Lower lobe of right lung (tissue), 2 donors: ENCODE results near the gene RAG1. TPM values are rescaled to one million over a fixed set of nuclear protein-coding genes. Genes with fewer than 3 reads are reported as not detected.

Source experiments
- ATAC-seq, 2 donors: fragments of 200-7000 bp; cut with Tn5 transposase; one replicate each; pipeline ENCODE4 v1.9.1; 2020 to 2022; ENCODE audit warnings: mild to moderate bottlenecking in 2 of 2, moderate library complexity in 2 of 2
- DNase-seq: peaks from one replicate; pipeline ENCODE4 v3.0.0-alpha.2; 2020
- H3K27ac ChIP-seq: fragments of 200-600 bp; one replicate; pipeline ENCODE4 v1.8.0; 2022
- H3K27me3 ChIP-seq: fragments of 200-600 bp; one replicate; pipeline ENCODE4 v1.8.0; 2022; ENCODE audit warnings: low read depth
- H3K36me3 ChIP-seq: fragments of 200-600 bp; one replicate; pipeline ENCODE4 v1.8.0; 2022; ENCODE audit warnings: mild to moderate bottlenecking
- H3K4me1 ChIP-seq: fragments of 200-600 bp; one replicate; pipeline ENCODE4 v1.8.0; 2022
- H3K4me3 ChIP-seq: fragments of 200-600 bp; one replicate; pipeline ENCODE4 v1.8.0; 2022; ENCODE audit warnings: mild to moderate bottlenecking
- H3K9me3 ChIP-seq: fragments of 200-600 bp; one replicate; pipeline ENCODE4 v1.8.0; 2022
- intact Hi-C: fragments of 100-400 bp; cut with DNase I; formaldehyde crosslinking; loops from one replicate; pipeline ENCODE4 v1.11.0; 2022
- long read RNA-seq: library from polyadenylated mRNA; unstranded; transcript quantifications from one replicate; pipeline ENCODE4 v2.0.0, GENCODE V29; 2021
- total RNA-seq: library from RNA; stranded (reverse); fragmentation: NEBNext Ultra II Directional; extraction: Animal tissue kit (Norgen Biotek cat#: 25700); gene quantifications from one replicate; pipeline ENCODE4 v1.2.1, GENCODE V29; 2021
- TF ChIP-seq, protein P1 (sequence below): fragments of 200-600 bp; IDR thresholded peaks from one replicate; pipeline ENCODE4 v1.8.0; 2022; ENCODE audit warnings: antibody characterized with exemption, mild to moderate bottlenecking
- donor health status: DM: no; HTN: yes; CAD: no; lungs with severe emphysema.

RAG1 gene
- 1.3 TPM for total RNA-seq
- long read RNA-seq, partial matches to known transcripts = 0 of 3 reads
- long read RNA-seq, other reads (novel, unspliced or antisense) = 3 of 3 reads

DNA sequence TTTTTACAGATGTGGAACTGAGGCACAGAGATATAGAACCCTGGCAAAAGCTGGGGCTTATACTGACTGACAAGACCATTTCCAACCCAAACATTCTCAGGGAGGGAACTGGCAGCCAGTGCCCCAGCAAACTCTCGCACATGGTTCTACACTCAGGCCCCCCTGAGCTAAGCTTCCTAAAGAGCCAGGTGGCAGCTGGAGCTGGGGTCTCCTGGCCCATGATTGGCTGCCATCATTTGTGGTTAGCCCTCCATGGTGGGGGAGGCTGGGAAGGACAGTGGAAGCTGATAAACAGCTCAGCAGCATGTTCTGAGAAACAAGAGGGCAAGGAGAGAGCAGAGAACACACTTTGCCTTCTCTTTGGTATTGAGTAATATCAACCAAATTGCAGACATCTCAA, at the start of gene RAG1:
RAG1 (plus strand) TSS at position 314 of the 400 bp plus-strand sequence. CDS start 5,298 bp downstream, outside the sequence.
- Histone ChIP-seq H3K9me3 (no peaks in the 10 kb centered on the region), H3K36me3 (no peaks in the 10 kb centered on the region), H3K27ac (no peak within 1 kb of the TSS), H3K27me3 (no peaks in the 10 kb centered on the region), H3K4me3 (no peak within 1 kb of the TSS), H3K4me1 (no peaks in the 10 kb centered on the region)
- DNase-seq = no peak
- TF ChIP-seq, protein P1, sequence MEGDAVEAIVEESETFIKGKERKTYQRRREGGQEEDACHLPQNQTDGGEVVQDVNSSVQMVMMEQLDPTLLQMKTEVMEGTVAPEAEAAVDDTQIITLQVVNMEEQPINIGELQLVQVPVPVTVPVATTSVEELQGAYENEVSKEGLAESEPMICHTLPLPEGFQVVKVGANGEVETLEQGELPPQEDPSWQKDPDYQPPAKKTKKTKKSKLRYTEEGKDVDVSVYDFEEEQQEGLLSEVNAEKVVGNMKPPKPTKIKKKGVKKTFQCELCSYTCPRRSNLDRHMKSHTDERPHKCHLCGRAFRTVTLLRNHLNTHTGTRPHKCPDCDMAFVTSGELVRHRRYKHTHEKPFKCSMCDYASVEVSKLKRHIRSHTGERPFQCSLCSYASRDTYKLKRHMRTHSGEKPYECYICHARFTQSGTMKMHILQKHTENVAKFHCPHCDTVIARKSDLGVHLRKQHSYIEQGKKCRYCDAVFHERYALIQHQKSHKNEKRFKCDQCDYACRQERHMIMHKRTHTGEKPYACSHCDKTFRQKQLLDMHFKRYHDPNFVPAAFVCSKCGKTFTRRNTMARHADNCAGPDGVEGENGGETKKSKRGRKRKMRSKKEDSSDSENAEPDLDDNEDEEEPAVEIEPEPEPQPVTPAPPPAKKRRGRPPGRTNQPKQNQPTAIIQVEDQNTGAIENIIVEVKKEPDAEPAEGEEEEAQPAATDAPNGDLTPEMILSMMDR = no peak
- intact Hi-C loops = loop anchor here (10.0 kb wide), 1 partner anchor 107 kb away; no protein-coding TSS in a partner anchor
- no peak for ATAC-seq

DNA sequence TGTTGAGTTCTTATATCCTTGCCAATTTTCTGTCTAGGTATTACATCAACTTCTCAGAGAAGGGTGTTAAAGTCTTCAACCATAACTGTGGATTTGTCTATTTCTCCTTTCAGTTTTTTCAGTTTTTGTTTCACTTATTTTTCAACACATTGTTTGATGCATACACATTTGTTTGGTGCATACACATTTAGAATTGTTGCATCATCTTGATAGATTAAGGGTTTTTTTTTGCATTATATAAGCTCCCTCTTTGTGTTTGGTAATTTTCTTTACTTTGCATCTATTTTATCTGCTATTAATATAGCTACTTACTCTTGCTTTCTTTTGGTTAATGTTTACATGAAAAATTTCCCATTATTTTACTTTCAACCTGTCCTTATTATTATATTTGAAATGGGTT, 37.0 kb upstream of the RAG1 start:
- H3K27ac ChIP-seq = no peak overlapping the region
- ATAC-seq (no peak), DNase-seq (no peak)
- no peaks in the 10 kb centered on the region for H3K9me3 ChIP-seq
- TF ChIP-seq, protein P1 = no peak
- H3K4me1 ChIP-seq = peaks cover 7% of the 10 kb centered on the region
- no peak overlapping the region for H3K4me3 ChIP-seq
- H3K36me3 ChIP-seq = no peaks in the 10 kb centered on the region
- H3K27me3 ChIP-seq = no peaks in the 10 kb centered on the region
- intact Hi-C loops = no loop called here

DNA sequence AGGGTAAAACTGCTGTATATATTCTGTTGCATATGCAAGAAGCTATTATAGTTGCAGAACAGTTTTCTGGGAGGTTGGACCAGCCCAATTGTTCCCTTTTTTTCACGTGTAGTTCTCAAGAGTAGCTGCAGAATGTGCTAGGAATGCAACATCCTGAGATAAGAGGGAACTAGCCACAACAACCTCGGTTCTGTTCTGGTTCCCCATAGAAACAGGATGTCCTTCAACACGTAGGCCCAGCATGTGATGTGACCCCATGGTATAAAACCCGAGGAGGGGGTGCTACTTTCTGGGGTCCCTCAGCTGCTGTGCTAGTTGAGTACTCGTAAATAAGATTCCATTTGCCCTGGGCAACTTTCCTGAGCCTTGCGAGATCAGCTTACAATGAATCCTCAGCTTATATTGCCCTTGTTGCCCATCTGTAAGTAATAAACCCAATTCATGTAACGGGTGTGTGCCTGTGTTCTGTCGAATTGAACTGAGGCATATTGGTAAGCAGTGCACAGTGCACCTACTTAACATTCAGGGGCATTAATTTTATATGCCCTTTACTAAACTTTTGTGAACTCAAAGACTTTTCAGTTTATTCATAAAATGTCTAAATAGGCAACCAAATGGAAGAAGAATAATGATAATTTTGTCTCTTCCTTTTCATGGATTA, 34.7 kb upstream of the RAG1 start:
- H3K27ac ChIP-seq = no peak overlapping the region
- DNase-seq = no peak
- TF ChIP-seq, protein P1 = no peak
- H3K27me3 ChIP-seq = no peaks in the 10 kb centered on the region
- no peaks in the 10 kb centered on the region for H3K9me3 ChIP-seq
- H3K36me3 ChIP-seq = no peaks in the 10 kb centered on the region
- ATAC-seq = peak; percentile 53 to 70
- intact Hi-C loops = no loop called here
- H3K4me3 ChIP-seq = no peak overlapping the region
- H3K4me1 ChIP-seq = peaks cover 7% of the 10 kb centered on the region

DNA sequence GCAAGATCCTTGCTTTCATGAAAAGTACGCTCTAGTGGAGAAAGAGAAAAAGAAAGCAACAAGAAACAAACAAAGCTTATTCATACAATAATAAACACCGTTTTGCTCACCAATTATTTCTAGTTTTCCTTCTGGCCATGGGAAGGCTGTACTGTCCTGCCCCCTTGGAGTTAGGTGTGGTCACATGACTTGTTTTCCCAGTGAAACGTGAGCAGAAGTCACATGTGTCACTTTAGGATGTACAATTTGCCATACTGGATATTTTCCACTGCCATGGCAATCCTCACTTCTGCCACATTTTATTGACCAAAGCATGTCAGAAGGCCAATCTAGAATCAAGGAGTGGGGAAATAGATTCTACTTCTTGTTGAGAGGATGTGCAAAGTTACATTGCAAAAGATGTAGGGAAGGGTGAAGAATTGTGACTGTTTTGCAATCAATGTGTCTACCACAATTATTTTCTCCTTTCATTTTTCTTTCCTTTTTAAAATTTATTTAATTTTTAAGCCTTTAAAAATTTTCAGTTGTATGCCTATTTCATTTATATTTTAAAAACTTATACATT, 33.4 kb upstream of the RAG1 start:
- intact Hi-C loops = no loop called here
- H3K27me3 ChIP-seq = no peaks in the 10 kb centered on the region
- no peak for ATAC-seq
- TF ChIP-seq, protein P1 = no peak
- no peak for DNase-seq
- H3K36me3 ChIP-seq = no peaks in the 10 kb centered on the region
- H3K4me3 ChIP-seq = no peak overlapping the region
- peaks cover 7% of the 10 kb centered on the region for H3K4me1 ChIP-seq
- H3K9me3 ChIP-seq = no peaks in the 10 kb centered on the region
- no peak overlapping the region for H3K27ac ChIP-seq

DNA sequence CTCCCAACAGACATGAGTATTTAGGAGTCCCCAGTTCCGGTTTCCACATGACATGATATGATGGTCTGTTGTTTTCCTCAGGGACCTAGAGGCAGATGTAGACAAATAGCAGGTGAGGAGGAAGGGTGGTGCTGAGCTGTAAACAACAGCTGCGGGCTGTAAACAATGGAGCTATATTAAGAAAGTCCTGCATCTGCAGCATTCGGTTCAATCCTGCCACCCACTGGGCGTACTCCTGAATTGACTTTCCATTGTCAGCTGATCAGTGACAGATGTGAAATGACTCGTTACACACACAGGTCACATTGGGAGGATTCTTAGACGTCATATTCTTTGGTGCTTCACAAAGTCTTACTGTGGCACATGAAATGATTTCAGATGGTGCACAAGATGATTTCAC, 26.8 kb upstream of the RAG1 start:
- no peaks in the 10 kb centered on the region for H3K4me1 ChIP-seq
- no peak overlapping the region for H3K27ac ChIP-seq
- H3K9me3 ChIP-seq = no peaks in the 10 kb centered on the region
- TF ChIP-seq, protein P1 = peak; percentile 40
- H3K27me3 ChIP-seq = no peaks in the 10 kb centered on the region
- H3K36me3 ChIP-seq = no peaks in the 10 kb centered on the region
- DNase-seq (no peak), ATAC-seq (peak; percentile 39 to 68)
- intact Hi-C loops = no loop called here
- no peak overlapping the region for H3K4me3 ChIP-seq
